Uterus (tissue), 4 donors: ENCODE measurements around the gene RNGTT. TPM values are rescaled to one million over a fixed set of nuclear protein-coding genes. Genes with fewer than 3 reads are reported as not detected.

ENCODE experiments used
- DNase-seq, 2 donors: peaks; one replicate each; pipeline ENCODE4 v3.0.0-alpha.2; 2019 to 2020
- H3K27ac ChIP-seq, 2 donors: fragments of 200-600 bp; sonication (generic); 1 replicate in 1 of 2; 2 replicates in 1 of 2; pipeline ENCODE4 v1.5.1; 2016 to 2018
- H3K27me3 ChIP-seq, 2 donors: fragments of 200-600 bp; sonication (generic); one replicate each; pipeline ENCODE4 v1.5.1; 2018 to 2019; ENCODE audit warnings: control low read depth in 1 of 2
- H3K36me3 ChIP-seq, 2 donors: fragments of 200-600 bp; sonication (generic); one replicate each; pipeline ENCODE4 v1.5.1; 2019; ENCODE audit warnings: control low read depth in 1 of 2
- H3K4me1 ChIP-seq, 2 donors: fragments of 200-600 bp; sonication (generic); one replicate each; pipeline ENCODE4 v1.5.1; 2018 to 2019; ENCODE audit warnings: control low read depth in 1 of 2
- H3K4me3 ChIP-seq, 2 donors: fragments of 200-600 bp; sonication (generic); 1 replicate in 1 of 2; 2 replicates in 1 of 2; pipeline ENCODE4 v1.5.1; 2018 to 2019; ENCODE audit warnings: mild to moderate bottlenecking in 1 of 2
- H3K9me3 ChIP-seq, 2 donors: fragments of 200-600 bp; sonication (generic); one replicate each; pipeline ENCODE4 v1.5.1; 2019; ENCODE audit warnings: control low read depth in 1 of 2
- CTCF ChIP-seq, 4 experiments: fragments of 200-600 bp in 2 of 4; fragments of 450-650 bp in 2 of 4; sonication (generic) in 2 of 4; IDR thresholded peaks; one replicate each; pipeline ENCODE4 v1.5.1; 2016 to 2019; ENCODE audit warnings: antibody characterized with exemption in 4 of 4, mild to moderate bottlenecking in 2 of 4, moderate library complexity in 1 of 4
- POLR2A ChIP-seq, 2 donors: fragments of 450-650 bp; IDR thresholded peaks; one replicate each; pipeline ENCODE4 v1.6.1; 2016; ENCODE audit warnings: antibody characterized with exemption in 2 of 2, mild to moderate bottlenecking in 1 of 2, moderate library complexity in 1 of 2
- intact Hi-C: fragments of 100-400 bp; cut with DNase I; formaldehyde crosslinking; loops from one replicate; pipeline ENCODE4 v1.15.1; 2023; ENCODE audit warnings: low total_unique reads
- total RNA-seq, 4 donors: library from RNA; depleted of rRNA in 3 of 4; stranded (reverse); fragments of >200 nt in 3 of 4; gene quantifications; one replicate each; pipeline versions ENCODE4 v1.1.0 to v1.2.4, GENCODE V29; 2014 to 2023
- donor health status: DM: yes; HTN: yes; CAD: no.

RNGTT gene
- total RNA-seq, 4 donors from 2014 or later = 7.4 to 45.7 (median 16.1) TPM

GRCh38 chr6:88575536-88575935 is 387.9 kb downstream of the RNGTT start:
- Histone ChIP-seq H3K4me1 (no peaks in the 10 kb centered on the region), H3K36me3 (no peaks in the 10 kb centered on the region), H3K4me3 (no peak overlapping the region), H3K27me3 (no peaks in the 10 kb centered on the region), H3K27ac (no peak overlapping the region), H3K9me3 (no peaks in the 10 kb centered on the region)
- DNase-seq = no peak
- intact Hi-C loops = no loop called here
- no peak for TF ChIP-seq POLR2A (IDR thresholded peaks at IDR 0.05)
- TF ChIP-seq CTCF (IDR thresholded peaks at IDR 0.05) = no peak

GRCh38 chr6:88574651-88575050 is 388.8 kb downstream of the RNGTT start:
- Histone ChIP-seq H3K4me3 (no peak overlapping the region), H3K4me1 (no peaks in the 10 kb centered on the region), H3K27ac (no peak overlapping the region), H3K27me3 (no peaks in the 10 kb centered on the region), H3K9me3 (no peaks in the 10 kb centered on the region), H3K36me3 (no peaks in the 10 kb centered on the region)
- intact Hi-C loops = no loop called here
- TF ChIP-seq CTCF (IDR thresholded peaks at IDR 0.05) (no peak), POLR2A (IDR thresholded peaks at IDR 0.05) (no peak)
- no peak for DNase-seq

GRCh38 chr6:88574031-88574430 is 389.4 kb downstream of the RNGTT start:
- no peaks in the 10 kb centered on the region for H3K4me1 ChIP-seq
- H3K27me3 ChIP-seq = no peaks in the 10 kb centered on the region
- no peak overlapping the region for H3K4me3 ChIP-seq
- H3K27ac ChIP-seq = no peak overlapping the region
- TF ChIP-seq POLR2A (IDR thresholded peaks at IDR 0.05) = no peak
- TF ChIP-seq CTCF (IDR thresholded peaks at IDR 0.05) = no peak
- intact Hi-C loops = no loop called here
- DNase-seq = no peak
- no peaks in the 10 kb centered on the region for H3K9me3 ChIP-seq
- H3K36me3 ChIP-seq = no peaks in the 10 kb centered on the region

- Histone ChIP-seq H3K27me3 (no peaks in the 10 kb centered on the region), H3K36me3 (no peaks in the 10 kb centered on the region), H3K9me3 (no peaks in the 10 kb centered on the region), H3K27ac (no peak overlapping the region), H3K4me1 (no peaks in the 10 kb centered on the region), H3K4me3 (no peak overlapping the region)
- intact Hi-C loops = no loop called here
- TF ChIP-seq POLR2A (IDR thresholded peaks at IDR 0.05) (no peak), CTCF (IDR thresholded peaks at IDR 0.05) (no peak)
- no peak for DNase-seq
These were observed 389.9 kb downstream of the RNGTT start for GRCh38 chr6:88573561-88573960.

- H3K27me3 ChIP-seq = no peaks in the 10 kb centered on the region
- DNase-seq = no peak
- no peak overlapping the region for H3K4me3 ChIP-seq
- H3K27ac ChIP-seq = no peak overlapping the region
- TF ChIP-seq POLR2A (IDR thresholded peaks at IDR 0.05) = no peak
- no peak for TF ChIP-seq CTCF (IDR thresholded peaks at IDR 0.05)
- H3K36me3 ChIP-seq = no peaks in the 10 kb centered on the region
- H3K9me3 ChIP-seq = no peaks in the 10 kb centered on the region
- intact Hi-C loops = no loop called here
- no peaks in the 10 kb centered on the region for H3K4me1 ChIP-seq
These were observed 390.8 kb downstream of the RNGTT start for GRCh38 chr6:88572449-88573139.
